Activated B cell treated with CpG ODN at 0.5 μM for 24 hours (primary cell): Measurements from ENCODE around the gene DPH3. TPM values are rescaled to one million over a fixed set of nuclear protein-coding genes. Genes with fewer than 3 reads are reported as not detected.

ENCODE experiments used
- ATAC-seq: fragments of 200-7000 bp; cut with Tn5 transposase; one replicate; pipeline ENCODE4 v1.10.0; 2021; ENCODE audit warnings: low read depth, mild to moderate bottlenecking, moderate library complexity
- CTCF ChIA-PET: fragments of 350-600 bp; sonication (Branson Sonifier 250); formaldehyde crosslinking; loops from one replicate; lab custom pipeline; 2021; ENCODE audit warnings: antibody characterized with exemption; lab: Charles Lee
- POLR2A ChIA-PET: fragments of 350-600 bp; sonication (Branson Sonifier 250); formaldehyde crosslinking; loops from one replicate; lab custom pipeline; 2021; ENCODE audit warnings: antibody characterized with exemption; lab: Charles Lee
- DNase-seq: peaks from one replicate; pipeline ENCODE4 v3.0.0; 2022
- H3K27ac Mint-ChIP-seq: one replicate; pipeline ENCODE4 v1.8.0; 2020; ENCODE audit warnings: mixed read lengths
- H3K27me3 Mint-ChIP-seq: one replicate; pipeline ENCODE4 v1.8.0; 2021; ENCODE audit warnings: mixed read lengths
- H3K36me3 Mint-ChIP-seq: one replicate; pipeline ENCODE4 v1.8.0; 2021; ENCODE audit warnings: low read depth, mixed read lengths
- H3K4me1 Mint-ChIP-seq: one replicate; pipeline ENCODE4 v1.8.0; 2021; ENCODE audit warnings: mixed read lengths
- H3K4me3 Mint-ChIP-seq: one replicate; pipeline ENCODE4 v1.8.0; 2020; ENCODE audit warnings: mild to moderate bottlenecking, mixed read lengths
- H3K9me3 Mint-ChIP-seq: one replicate; pipeline ENCODE4 v1.8.0; 2020; ENCODE audit warnings: mixed read lengths
- intact Hi-C: fragments of 100-400 bp; cut with micrococcal nuclease; formaldehyde crosslinking; loops from one replicate; pipeline ENCODE4 v1.15.1; 2024
- total RNA-seq: library from RNA; stranded (reverse); gene quantifications from 2 replicates; pipeline ENCODE4 v1.2.3, GENCODE V29; 2022
- TF ChIP-seq, protein P1 (sequence below): fragments of 200-600 bp; IDR thresholded peaks from one replicate; pipeline ENCODE4 v1.8.0; 2022; ENCODE audit warnings: antibody characterized with exemption, mild to moderate bottlenecking

The DPH3 gene
- total RNA-seq, 1 donor from 2014 or later = 13.4 TPM

DNA sequence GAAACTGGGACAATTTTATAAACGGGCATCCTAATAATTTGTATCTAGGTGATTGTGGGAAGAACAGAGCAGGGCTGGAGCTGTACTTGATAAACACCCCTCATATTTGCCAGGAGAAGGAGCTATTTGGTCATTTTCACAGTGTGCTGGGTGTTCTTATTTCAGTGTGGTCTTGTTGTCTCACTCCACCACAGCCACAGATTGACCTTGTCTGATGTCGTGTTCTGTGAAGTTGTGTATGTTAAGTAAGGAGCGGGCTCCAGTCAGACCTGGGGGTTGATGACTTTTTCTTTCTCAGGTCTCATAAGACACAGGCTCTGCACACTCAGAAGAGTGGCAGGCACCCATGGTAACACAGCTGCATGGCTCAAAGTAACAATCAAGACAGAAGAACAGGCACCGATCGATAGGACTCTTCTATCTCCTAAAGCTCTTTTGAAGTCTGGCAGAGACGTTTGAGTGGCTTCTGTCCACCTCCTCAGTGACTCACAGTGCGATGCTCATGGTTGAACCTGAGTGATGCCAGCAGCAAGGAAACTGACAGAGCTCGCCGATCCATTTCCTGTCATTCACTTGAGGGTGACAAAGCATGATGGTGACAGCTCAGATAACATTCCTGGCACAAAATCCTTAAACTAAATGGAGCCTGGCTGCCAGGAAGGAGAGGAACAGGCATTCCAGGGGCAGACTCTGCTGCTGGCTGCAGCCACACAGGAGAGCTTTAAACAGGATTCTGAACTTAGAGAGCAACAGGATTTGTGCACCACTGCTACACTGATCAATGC, 20.8 kb downstream of the DPH3 start:
- no peaks in the 10 kb centered on the region for H3K9me3 Mint-ChIP-seq
- ChIA-PET POLR2A (no interaction called here), CTCF (interaction anchor here (1.0 kb wide), 1 partner anchor 1042 kb away, joined by 3 read pairs; no protein-coding TSS in a partner anchor)
- H3K27ac Mint-ChIP-seq = no peak overlapping the region
- H3K4me1 Mint-ChIP-seq = peaks cover 13% of the 10 kb centered on the region
- H3K4me3 Mint-ChIP-seq = no peak overlapping the region
- H3K36me3 Mint-ChIP-seq = no peaks in the 10 kb centered on the region
- H3K27me3 Mint-ChIP-seq = peaks cover 7% of the 10 kb centered on the region
- DNase-seq (no peak), ATAC-seq (no peak)
- intact Hi-C loops = no loop called here
- TF ChIP-seq, protein P1, sequence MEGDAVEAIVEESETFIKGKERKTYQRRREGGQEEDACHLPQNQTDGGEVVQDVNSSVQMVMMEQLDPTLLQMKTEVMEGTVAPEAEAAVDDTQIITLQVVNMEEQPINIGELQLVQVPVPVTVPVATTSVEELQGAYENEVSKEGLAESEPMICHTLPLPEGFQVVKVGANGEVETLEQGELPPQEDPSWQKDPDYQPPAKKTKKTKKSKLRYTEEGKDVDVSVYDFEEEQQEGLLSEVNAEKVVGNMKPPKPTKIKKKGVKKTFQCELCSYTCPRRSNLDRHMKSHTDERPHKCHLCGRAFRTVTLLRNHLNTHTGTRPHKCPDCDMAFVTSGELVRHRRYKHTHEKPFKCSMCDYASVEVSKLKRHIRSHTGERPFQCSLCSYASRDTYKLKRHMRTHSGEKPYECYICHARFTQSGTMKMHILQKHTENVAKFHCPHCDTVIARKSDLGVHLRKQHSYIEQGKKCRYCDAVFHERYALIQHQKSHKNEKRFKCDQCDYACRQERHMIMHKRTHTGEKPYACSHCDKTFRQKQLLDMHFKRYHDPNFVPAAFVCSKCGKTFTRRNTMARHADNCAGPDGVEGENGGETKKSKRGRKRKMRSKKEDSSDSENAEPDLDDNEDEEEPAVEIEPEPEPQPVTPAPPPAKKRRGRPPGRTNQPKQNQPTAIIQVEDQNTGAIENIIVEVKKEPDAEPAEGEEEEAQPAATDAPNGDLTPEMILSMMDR = no peak

DNA sequence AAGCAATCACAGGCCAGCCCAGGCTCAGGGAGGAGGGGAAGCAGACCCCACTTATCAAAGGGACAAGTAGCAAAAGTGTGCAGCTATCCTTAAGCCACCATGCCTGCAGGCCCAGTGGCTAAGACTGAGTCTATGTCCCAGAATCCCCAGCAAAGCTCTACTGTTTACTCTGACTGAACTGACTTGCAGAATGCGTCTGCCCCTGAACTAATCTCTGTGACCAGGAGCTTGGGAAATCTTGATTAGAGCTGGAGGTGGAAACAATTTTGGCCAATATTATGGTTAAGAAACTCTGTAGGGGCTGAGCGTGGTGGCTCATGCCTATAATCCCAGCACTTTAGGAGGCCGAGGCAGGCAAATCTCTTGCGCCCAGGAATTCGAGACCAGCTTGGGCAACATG, 22.6 kb downstream of the DPH3 start:
- Mint-ChIP-seq H3K4me1 (peaks cover 3% of the 10 kb centered on the region), H3K9me3 (no peaks in the 10 kb centered on the region), H3K27ac (no peak overlapping the region), H3K4me3 (no peak overlapping the region), H3K27me3 (peaks cover 3% of the 10 kb centered on the region), H3K36me3 (no peaks in the 10 kb centered on the region)
- TF ChIP-seq, protein P1 = no peak
- no peak for DNase-seq
- POLR2A ChIA-PET = no interaction called here
- no peak for ATAC-seq
- CTCF ChIA-PET = no interaction called here
- intact Hi-C loops = no loop called here

- Mint-ChIP-seq H3K27ac (no peak overlapping the region), H3K4me3 (no peak overlapping the region), H3K27me3 (peaks cover 3% of the 10 kb centered on the region), H3K9me3 (no peaks in the 10 kb centered on the region), H3K4me1 (no peaks in the 10 kb centered on the region), H3K36me3 (no peaks in the 10 kb centered on the region)
- no peak for DNase-seq
- TF ChIP-seq, protein P1 = no peak
- intact Hi-C loops = no loop called here
- ChIA-PET CTCF (interaction anchor here (1.0 kb wide), 1 partner anchor 192 kb away, joined by 3 read pairs; no protein-coding TSS in a partner anchor), POLR2A (no interaction called here)
- ATAC-seq = no peak
Measured at GRCh38 chr3:16241225-16241624, 23.5 kb downstream of the DPH3 start.

DNA sequence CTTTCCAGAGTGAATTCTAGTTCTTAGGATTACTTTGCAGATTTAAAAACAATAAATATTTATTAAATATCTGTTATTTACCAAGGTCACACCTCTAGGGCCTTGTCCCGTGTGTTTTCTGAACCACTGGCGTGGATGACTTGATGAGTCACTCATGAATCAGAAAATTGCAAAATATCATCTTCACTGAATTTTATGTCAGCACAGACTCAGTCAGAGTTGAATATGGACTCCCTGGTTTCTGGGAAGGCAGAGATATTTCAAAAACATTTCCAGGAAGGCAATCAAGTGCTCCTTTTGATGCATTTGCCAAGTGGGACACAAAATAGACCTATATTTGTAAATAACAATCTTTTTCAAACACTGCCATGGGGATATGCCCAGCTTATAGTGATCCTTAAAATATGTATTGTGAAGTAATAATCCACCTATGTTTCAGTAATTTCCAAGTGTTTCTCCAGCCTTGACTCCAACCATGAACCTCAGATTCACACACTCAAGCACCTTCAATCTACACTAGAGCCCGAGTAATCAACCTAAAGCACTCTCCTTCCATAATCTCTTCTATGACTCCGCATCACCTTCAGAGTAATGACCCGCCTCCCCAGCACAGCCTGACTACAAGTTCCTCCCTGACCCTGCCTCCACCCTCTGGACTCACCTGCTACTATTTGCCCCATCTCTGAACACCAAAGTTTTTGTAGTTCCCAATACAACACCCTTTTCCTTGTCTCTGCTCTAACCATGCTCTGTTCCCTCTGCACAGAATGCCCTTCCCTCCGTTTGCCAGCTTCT, 24.3 kb downstream of the DPH3 start:
- H3K27me3 Mint-ChIP-seq = peaks cover 3% of the 10 kb centered on the region
- no peak overlapping the region for H3K4me3 Mint-ChIP-seq
- intact Hi-C loops = no loop called here
- no peaks in the 10 kb centered on the region for H3K4me1 Mint-ChIP-seq
- no peak overlapping the region for H3K27ac Mint-ChIP-seq
- ChIA-PET CTCF (interaction anchor here (1.0 kb wide), 1 partner anchor 191 kb away, joined by 3 read pairs; no protein-coding TSS in a partner anchor), POLR2A (no interaction called here)
- DNase-seq (no peak), ATAC-seq (no peak)
- TF ChIP-seq, protein P1 = no peak
- H3K9me3 Mint-ChIP-seq = no peaks in the 10 kb centered on the region
- H3K36me3 Mint-ChIP-seq = no peaks in the 10 kb centered on the region

DNA sequence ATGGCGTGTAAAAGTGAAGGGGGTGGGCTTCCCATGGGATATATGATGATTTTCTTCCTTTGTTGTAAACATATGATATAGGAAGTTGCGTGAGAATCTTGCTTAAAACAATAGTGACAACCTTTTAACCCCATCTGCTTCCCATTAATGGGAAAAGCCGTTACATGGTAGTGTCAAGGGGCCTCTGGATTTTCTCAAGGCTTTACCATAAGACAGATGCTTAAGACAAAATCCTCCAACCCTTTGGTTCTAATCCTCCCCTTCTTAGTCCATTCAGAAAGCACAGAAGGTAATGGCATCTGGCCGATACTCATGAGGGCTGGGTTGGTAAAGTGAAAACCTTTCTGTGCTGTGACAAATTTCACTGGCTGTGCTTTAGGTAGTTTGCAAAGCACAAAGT, 25.0 kb downstream of the DPH3 start:
- POLR2A ChIA-PET = no interaction called here
- H3K36me3 Mint-ChIP-seq = no peaks in the 10 kb centered on the region
- intact Hi-C loops = no loop called here

More for the DNA sequence above, 25.0 kb downstream of the DPH3 start:
- CTCF ChIA-PET = no interaction called here
- Mint-ChIP-seq H3K9me3 (no peaks in the 10 kb centered on the region), H3K4me3 (no peak overlapping the region), H3K27me3 (peaks cover 3% of the 10 kb centered on the region), H3K27ac (no peak overlapping the region), H3K4me1 (no peaks in the 10 kb centered on the region)
- no peak for ATAC-seq
- DNase-seq = no peak
- TF ChIP-seq, protein P1 = no peak
